ENCODE data around the gene GNA14. TPM values are rescaled to one million over a fixed set of nuclear protein-coding genes. Genes with fewer than 3 reads are reported as not detected.
A peak's percentile ranks its signal among the peaks of the same experiment; 100 is the strongest.

GNA14 gene
- total and polyA plus RNA-seq, 12 donors = 0.75 to 4.8 (median 1.7) TPM

- intact Hi-C loops (cut with DNase I) = no loop called here
- ATAC-seq = no peak
These were observed 159.5 kb downstream of the GNA14 start for GRCh38 chr9:77488439-77489126.

GRCh38 chr9:77486968-77487367 lies 161.2 kb downstream of the GNA14 start:
- H3K4me3 ChIP-seq = no peak overlapping the region
- H3K9me3 ChIP-seq = peaks cover 0 to 33% (median 11%) of the 10 kb centered on the region in 11 donors
- DNase-seq (no peak), ATAC-seq (no peak)
- intact Hi-C loops (cut with DNase I) = no loop called here
- H3K36me3 ChIP-seq = no peaks in the 10 kb centered on the region
- TF ChIP-seq, protein P1, sequence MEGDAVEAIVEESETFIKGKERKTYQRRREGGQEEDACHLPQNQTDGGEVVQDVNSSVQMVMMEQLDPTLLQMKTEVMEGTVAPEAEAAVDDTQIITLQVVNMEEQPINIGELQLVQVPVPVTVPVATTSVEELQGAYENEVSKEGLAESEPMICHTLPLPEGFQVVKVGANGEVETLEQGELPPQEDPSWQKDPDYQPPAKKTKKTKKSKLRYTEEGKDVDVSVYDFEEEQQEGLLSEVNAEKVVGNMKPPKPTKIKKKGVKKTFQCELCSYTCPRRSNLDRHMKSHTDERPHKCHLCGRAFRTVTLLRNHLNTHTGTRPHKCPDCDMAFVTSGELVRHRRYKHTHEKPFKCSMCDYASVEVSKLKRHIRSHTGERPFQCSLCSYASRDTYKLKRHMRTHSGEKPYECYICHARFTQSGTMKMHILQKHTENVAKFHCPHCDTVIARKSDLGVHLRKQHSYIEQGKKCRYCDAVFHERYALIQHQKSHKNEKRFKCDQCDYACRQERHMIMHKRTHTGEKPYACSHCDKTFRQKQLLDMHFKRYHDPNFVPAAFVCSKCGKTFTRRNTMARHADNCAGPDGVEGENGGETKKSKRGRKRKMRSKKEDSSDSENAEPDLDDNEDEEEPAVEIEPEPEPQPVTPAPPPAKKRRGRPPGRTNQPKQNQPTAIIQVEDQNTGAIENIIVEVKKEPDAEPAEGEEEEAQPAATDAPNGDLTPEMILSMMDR (IDR thresholded peaks at IDR 0.05) = no peak
- 35 to 44% methylated on average over 1 of the region's 1 CpG for WGBS, 2 donors
- H3K27ac ChIP-seq = no peak overlapping the region
- no peaks in the 10 kb centered on the region for H3K4me1 ChIP-seq
- H3K27me3 ChIP-seq = no peaks in the 10 kb centered on the region

More at GRCh38 chr9:77488439-77489126, 159.5 kb downstream of the GNA14 start:
- Histone ChIP-seq H3K27ac (no peak overlapping the region), H3K27me3 (no peaks in the 10 kb centered on the region), H3K4me1 (no peaks in the 10 kb centered on the region), H3K36me3 (no peaks in the 10 kb centered on the region), H3K9me3 (peaks cover 0 to 34% (median 15%) of the 10 kb centered on the region in 11 donors), H3K4me3 (no peak overlapping the region)
- whole genome bisulfite sequencing, 2 donors = 66 to 67% methylated on average over 1 of the region's 1 CpG
- TF ChIP-seq, protein P1 (IDR thresholded peaks at IDR 0.05) = peak in 3 of 9 donors; percentile 7 to 41 (median 12)
- no peak for DNase-seq

DNA sequence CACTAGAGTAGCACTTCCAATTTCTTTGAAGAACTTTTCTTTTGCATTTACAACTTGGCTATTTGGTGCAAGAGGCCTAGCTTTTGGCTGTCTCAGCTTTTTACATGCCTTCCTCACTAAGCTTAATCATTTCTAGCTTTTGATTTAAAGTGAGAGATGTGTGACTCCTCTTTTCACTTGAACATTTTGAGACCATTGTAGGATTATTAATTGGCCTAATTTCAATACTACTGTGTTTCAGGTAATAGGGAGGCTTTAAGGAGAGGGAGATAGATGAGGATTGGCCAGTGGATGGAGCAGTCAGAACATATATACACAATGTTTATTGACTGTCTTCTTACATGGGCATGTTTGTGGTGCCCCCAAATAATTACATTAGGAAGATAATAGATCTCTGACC lies 161.7 kb downstream of the GNA14 start:
- TF ChIP-seq, protein P1 (IDR thresholded peaks at IDR 0.05) = no peak
- ATAC-seq = no peak
- Histone ChIP-seq H3K36me3 (no peaks in the 10 kb centered on the region), H3K27ac (no peak overlapping the region), H3K4me3 (no peak overlapping the region), H3K4me1 (no peaks in the 10 kb centered on the region), H3K9me3 (peaks cover 0 to 28% (median 10%) of the 10 kb centered on the region in 11 donors), H3K27me3 (no peaks in the 10 kb centered on the region)
- intact Hi-C loops (cut with DNase I) = no loop called here
- no peak for DNase-seq

DNA sequence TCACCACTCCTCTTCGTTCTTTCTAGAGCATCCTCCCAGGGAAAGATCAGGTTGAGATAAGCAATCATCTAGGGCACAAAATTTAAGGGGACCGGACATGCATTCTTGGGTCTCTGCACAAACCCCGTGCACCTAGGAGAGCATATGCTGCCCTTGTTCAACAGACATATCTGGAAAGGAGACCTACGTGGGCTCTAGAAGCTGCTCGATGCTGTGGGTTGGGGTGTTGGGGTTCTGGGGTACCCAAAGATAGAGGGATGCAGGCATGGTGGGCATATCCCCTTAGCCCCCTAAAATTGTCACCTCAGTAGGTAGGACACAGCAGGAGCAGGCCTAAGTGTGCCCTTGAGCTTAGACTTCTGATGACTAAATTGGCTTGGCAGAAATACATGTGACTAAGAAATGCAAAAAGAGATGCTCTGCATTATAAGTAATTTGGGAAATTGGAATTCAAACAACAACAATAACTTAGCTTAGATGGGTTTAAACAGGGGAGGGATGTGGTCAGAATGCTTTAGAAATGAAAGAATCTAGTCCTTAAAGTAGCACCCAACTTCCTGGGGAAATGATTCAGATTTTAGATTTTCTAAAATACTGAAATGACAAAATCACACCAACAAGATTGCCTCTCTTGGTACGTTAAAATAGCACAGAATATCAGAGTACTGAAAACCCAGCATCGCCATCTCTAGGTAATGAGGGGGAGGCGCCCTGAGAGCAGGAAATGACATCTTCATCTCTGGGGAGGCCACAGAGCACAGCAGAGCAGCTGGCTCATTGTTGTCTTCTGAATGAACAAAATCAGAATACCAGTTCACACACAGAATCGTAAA lies 172.3 kb downstream of the GNA14 start:
- whole genome bisulfite sequencing, 2 donors = 65 to 66% methylated on average over 9 of the region's 9 CpGs
- H3K4me1 ChIP-seq = peaks cover 0 to 13% (median 6%) of the 10 kb centered on the region in 9 donors
- TF ChIP-seq, protein P1 (IDR thresholded peaks at IDR 0.05) = no peak
- H3K36me3 ChIP-seq = no peaks in the 10 kb centered on the region
- peak overlapping the region in 7 of 10 donors; percentile 19 to 81 (median 52) for H3K27ac ChIP-seq
- intact Hi-C loops (cut with DNase I) = no loop called here
- peak in 7 of 8 donors; percentile 61 to 91 (median 82) for ATAC-seq
- H3K27me3 ChIP-seq = no peaks in the 10 kb centered on the region
- DNase-seq = no peak
- no peak overlapping the region for H3K4me3 ChIP-seq
- H3K9me3 ChIP-seq = peaks cover 0 to 51% (median 14%) of the 10 kb centered on the region in 11 donors
